NCI-H2227 (cell line): Measurements from ENCODE around the gene KRT6A.

Experiments used
- DNase-seq: peaks from one replicate; lab custom pipeline; 2025; ENCODE audit not compliant: unreplicated experiment; lab: John Stamatoyannopoulos, UW

The KRT6A gene

GRCh38 chr12:52524898-52525591 is 32.0 kb upstream of the KRT6A start:
- DNase-seq = no peak

GRCh38 chr12:52524241-52524897 is 31.3 kb upstream of the KRT6A start:
- no peak for DNase-seq

GRCh38 chr12:52523824-52524223 is 30.8 kb upstream of the KRT6A start:
- DNase-seq = no peak

DNA sequence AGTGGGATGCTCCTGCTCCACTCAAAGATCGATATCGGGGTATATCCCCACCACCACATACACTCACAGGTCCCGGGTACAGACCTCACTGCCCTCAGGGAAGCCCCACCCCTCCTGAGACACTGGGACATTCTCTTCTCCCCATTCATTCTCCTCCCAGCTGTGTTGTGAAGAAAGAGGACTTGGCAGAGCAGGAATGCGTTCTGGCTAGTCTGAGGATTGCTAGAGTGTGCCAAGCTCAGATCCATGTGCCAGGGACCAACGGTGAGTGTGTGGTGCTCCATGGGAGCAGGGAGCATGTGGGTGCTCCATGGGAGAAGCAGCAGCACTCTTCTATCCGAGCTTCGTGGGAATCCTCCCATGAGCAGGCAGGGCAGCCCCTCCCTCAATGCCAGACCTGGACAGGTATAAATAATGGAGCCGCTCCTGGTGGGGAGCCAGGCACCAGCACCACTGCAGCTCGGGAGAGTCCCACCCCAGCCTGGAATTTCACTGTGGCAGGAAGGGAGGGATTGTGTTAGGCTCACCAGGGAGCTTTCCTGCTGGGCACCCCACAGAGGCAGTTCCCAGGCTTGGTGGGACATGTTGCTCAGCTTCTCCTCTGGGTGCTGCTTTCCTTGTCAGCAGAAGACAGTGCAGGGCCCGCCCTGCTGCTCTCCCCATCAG is 29.4 kb upstream of the KRT6A start:
- no peak for DNase-seq

- no peak for DNase-seq
These were observed 28.7 kb upstream of the KRT6A start for GRCh38 chr12:52521568-52522266.

DNA sequence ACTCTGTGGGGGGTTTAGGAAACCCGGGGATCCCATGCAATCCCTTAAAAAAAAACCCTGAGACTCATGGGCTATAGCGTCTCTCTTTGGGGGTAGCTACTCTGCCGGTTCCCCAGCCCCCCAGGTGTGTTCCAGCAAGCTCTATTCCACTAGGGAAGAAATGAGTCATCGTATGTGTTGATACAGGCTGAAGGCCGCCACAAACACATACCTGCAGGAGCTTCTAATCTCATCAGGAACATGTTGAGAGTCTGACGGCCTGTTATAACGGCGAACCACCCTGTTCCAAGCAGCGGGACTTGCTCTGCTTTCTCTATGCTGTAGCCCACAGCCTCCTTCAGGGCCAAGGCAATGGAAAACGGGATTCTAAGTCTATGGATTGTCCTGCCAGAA is 28.1 kb upstream of the KRT6A start:
- no peak for DNase-seq

- no peak for DNase-seq
These were observed 27.0 kb upstream of the KRT6A start, which contains the start of gene KRT5 for GRCh38 chr12:52519826-52520662. Gene KRT5, minus strand, starts transcription at chr12:52520394. Its CDS starts 98 bp downstream, at chr12:52520296.

DNA sequence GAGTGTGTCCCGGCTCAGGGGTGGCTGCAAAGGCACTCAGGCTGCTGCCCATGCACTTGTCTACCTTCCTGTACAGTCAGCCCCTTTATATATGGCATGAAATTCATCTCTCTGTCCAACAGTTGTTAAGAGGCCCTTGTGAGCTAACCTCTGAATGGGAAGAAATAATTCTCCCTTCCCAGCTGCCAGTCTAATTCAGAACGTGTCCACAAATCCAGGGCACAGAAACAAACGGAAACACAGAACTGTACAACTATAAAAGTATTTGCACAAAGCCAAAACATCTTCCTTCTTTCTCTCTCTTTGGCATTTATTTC is 26.3 kb upstream of the KRT6A start:
- no peak for DNase-seq

- DNase-seq = no peak
These were observed 25.7 kb upstream of the KRT6A start for GRCh38 chr12:52518574-52519386.

DNA sequence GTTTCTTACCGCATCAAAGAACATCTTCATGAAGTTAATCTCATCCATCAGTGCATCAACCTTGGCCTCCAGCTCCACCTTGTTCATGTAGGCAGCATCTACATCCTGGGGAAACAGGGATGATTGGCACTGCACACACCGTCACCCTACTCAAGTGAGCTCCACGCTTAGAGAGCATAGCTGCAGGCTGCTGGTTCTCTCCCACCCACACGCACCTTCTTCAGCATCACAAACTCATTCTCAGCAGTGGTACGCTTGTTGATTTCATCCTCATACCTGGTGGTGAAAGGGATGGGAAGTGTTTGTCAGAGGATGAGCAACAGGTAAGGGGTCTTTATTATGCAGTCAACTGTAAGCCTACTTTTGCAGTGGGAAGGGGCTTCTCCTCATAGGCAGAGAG is 24.8 kb upstream of the KRT6A start:
- DNase-seq = no peak

DNA sequence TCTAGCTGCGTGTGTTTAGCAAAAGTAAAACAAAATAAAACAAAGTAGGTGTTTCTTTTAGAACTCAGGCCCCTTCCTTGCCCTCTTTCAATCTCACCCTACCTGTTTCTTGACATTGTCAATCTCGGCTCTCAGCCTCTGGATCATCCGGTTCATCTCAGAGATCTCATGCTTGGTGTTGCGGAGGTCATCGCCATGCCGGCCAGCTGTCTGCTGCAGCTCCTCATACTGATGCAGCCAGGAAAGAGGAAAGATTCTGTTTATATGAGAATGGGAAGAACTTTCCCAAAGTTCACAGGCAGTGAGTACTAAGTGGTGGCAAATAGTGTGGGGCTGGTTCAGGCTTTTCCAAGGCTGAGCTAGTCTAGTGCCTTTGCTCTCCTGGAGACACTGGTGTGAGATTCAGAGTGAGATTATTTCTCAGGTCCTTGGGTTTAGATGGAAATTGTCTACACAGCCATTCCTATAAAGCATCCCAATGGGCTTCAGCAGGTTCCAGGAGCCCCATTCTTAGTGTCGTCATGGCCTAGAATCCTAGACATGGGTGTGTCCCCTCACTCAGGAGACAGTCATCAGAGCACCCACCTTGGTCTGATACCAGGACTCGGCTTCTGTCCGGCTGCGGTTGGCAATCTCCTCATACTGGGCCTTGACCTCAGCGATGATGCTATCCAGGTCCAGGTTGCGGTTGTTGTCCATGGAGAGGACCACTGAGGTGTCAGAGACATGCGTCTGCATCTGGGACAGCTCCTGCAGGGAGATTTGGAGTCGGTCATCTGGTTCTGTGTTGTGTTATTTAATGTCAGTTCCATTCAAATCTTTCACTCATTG is 24.2 kb upstream of the KRT6A start:
- no peak for DNase-seq

DNA sequence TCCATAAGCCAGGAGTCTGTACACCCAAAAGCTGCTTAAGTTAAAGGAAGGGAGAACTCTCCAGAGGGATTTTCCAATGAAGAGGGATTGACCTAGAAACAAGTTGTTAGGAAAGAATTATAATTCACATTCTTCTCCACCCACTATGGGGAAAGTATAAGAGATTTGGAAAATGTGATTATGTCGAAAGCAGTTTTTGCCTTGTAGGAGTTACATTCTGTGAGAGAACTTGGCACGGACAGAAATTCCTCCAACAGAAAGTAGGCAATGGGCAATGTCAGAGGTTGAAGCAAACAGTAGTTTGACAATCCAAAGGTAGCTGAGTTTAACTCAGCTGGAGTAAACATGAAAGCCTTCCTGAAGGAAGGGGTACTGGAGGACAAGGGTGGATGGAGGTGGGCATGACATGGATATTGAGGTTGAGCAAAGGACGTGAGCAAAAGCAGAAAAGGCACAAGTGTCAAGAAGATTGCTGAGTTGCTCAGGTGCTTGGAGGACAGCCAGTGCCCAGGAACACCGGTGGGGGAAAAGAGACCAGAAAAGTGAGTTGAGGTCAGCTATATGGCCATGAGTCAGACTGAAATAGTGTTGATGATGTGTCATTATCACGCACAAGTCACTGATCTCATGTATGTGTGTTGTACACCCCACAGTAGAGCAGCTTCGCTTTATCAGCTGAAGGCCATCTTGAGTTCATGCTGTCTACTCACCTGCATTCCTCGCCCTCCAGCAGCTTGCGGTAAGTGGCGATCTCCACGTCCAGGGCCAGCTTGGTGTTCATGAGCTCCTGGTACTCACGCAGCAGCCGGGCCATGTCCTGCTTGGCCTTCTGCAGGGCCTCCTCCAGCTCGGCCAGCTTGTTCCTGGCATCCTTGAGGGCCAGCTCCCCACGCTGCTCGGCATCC is 23.1 kb upstream of the KRT6A start:
- DNase-seq = no peak

DNA sequence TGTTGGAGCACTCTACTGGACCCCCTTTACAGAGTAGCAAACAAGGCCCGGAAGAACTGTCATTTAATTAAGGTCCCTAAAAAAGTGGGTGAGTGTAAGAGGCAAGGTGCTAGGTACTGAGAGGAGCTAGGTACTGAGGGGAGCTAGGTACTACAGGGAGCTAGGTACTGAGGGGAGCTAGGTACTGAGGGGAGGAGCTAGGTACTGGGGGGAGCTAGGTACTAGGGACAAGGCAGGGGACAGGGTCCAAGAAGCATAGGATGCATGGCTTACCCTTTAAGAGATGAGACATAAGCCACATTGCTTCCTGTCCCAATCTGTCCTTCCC is 22.2 kb upstream of the KRT6A start:
- no peak for DNase-seq

- DNase-seq = no peak
These were observed 21.6 kb upstream of the KRT6A start for GRCh38 chr12:52514471-52515318.

DNA sequence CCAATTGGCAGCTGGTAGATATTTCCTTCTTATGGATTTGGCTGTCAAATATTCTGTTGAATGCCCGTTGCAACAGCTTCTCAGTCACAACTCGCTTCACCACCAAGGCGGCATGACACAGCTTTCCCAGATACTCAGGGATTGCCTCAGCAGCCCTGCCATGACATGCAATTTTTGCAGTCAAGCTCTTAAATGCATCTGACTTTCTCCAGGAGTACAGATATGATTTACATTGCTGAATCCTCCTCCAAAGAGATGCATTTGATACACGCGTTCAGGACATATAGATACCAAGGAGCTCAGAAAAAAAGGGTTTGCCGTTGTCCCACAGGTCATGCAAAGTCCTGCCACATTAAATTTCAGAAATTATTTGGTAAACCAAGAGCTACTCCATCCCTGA is 20.7 kb upstream of the KRT6A start:
- DNase-seq = no peak

DNA sequence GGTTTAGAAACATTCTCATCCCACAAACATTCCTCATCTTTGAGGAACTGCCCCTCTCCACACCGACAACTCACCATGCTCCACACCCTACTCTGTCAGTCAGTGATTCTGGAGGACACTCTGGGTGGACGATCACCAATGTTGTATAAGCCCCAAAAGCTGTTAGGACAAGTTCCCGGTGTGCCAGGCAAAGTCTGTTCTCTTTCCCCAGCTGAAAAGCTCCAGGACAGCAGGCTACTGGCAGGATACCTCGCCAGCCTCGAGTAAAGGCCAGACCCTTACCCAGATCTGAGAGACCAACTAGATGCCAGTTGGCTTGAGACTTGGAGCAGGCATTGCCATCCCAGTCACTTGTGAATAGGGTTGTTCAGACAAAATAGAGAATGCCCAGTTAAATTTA is 15.2 kb upstream of the KRT6A start:
- no peak for DNase-seq
